NOMO-1 (cell line): ENCODE measurements around the gene PPP1R9A.

Experiments used
- DNase-seq, 2 experiments: peaks; one replicate each; lab custom pipeline; 2025; ENCODE audit not compliant: unreplicated experiment in 2 of 2; lab: John Stamatoyannopoulos, UW

PPP1R9A gene

DNA sequence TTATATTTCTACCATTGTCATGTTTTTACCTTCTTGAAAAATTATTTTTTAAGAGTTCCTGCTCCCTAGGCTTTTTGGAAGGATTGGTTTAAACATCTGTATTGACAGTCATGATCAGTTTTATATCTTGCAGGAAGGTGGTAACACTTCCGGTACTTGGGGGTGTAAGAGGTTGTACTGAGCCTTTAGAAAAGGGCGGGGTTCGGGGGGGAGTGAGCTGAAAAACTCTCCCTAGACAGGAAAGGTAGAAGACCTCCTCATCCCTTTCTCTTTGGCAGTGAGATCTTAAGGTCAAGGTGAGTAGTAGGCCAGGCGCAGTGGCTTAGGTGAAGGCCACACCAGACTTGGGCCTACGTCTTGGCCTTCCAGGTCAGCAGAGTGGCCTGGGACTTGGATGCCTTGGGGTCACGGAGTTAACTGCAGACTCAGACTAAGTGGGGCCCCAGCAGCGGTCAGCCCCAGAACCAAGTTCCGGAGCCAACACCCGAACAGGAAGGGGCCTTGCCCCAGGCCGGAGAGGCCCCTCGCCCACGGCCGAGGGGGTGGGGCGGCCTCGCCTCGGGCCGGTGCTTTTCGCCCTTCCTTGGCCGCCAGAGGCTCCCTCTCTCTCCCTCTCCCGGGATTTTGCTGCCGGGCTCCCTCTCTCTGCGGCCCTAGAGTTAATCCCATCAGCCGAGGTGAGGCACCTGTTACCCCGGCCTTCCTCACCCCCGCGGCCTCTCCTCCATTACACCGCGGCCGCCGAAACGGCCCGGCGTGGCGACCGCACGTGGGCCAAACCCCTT, at the start of gene PPP1R9A:
Gene PPP1R9A, plus strand, starts transcription at position 569 of the 785 bp plus-strand sequence. CDS start 2,520 bp downstream, outside the sequence.
- DNase-seq: no peak

GRCh38 chr7:94871132-94871531, 36.3 kb upstream of the PPP1R9A start:
- no peak for DNase-seq

- no peak for DNase-seq
These were observed 34.2 kb upstream of the PPP1R9A start for GRCh38 chr7:94873239-94873638.

GRCh38 chr7:94874036-94874785, 33.2 kb upstream of the PPP1R9A start:
- no peak for DNase-seq

GRCh38 chr7:94875201-94875600, 32.2 kb upstream of the PPP1R9A start:
- no peak for DNase-seq

GRCh38 chr7:94877731-94878670, 29.4 kb upstream of the PPP1R9A start:
- no peak for DNase-seq

DNA sequence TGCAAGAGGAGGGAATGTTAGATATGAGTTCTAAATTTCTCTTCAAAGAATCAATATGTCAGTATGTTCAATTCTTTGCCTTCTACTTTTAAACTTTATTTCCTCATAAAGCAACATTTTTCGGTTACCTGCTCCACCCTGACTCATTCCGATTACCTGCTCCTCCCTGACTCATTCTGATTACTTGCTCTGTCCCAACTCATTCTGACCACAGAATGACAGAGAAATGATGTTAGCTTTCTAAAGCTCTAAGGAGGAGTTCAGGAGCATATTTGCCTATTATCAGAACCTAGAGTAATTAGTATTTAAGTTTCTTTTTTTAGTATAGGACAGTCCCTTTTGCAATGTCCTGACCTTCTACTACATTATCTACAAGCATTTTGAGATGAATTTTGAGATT, 24.5 kb upstream of the PPP1R9A start:
- no peak for DNase-seq

DNA sequence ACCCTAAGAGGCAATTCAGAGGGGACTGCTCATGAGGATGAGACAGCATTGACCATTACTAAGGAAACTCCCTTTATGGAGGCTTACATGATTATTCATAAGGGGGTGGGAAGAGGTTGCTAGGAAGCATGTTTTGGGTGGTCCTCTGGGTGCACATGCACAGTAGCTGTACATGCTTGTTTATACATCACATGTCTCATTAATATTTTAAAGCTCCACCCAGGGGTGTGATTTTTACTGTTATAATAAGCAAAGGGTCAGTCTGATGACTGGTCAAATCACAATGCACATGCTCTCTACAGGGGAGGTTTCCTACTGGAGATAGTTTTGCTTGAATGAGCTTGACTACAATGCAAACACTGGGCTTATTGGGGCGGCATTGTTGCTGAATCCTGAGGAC, 23.8 kb upstream of the PPP1R9A start:
- no peak for DNase-seq

GRCh38 chr7:94888551-94888950, 18.8 kb upstream of the PPP1R9A start:
- DNase-seq: no peak

DNA sequence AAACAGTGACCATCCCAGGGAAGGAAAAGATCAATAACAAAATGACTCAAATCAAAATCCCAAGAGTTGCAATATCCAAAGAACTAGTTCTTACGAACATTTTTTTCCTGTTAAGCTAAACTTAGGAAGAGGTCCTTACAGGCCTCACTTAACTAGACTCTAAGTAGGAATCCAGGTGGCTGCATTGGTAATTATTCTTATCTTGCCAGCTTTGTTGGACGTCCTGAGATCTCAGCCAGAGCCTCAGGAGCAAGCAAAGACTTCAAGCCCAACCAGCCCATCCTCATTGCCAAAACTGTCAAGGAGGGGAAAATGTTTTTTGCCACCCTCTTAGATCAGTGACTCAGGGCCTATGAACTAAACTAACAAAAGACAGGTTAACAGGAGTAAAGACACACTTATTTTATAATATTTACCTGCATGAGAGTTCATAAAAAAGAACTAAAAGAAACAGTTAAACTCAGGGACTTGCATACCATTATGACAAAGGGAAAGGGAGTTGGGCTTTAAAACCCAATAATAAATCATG, 18.3 kb upstream of the PPP1R9A start:
- no peak for DNase-seq

- no peak for DNase-seq
These were observed 17.2 kb upstream of the PPP1R9A start for GRCh38 chr7:94890216-94890615.

DNA sequence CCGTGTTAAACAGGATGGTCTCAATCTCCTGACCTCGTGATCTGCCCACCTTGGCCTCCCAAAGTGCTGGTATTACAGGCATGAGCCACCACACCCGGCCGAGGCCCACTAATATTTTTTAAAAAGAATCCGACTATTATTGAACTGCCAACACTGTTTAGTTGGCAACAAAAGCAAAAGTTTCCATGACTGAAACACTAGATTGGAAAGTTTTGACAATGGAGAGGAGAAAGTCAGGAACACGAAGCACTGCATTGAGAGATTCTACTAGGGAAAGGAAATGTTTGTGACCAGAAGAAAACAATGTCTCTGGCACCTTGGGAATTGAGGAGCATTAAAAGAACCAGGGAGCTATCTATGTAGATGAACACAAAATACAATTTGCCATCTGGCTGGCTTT, 13.7 kb upstream of the PPP1R9A start:
- no peak for DNase-seq

- DNase-seq: no peak
These were observed 9.9 kb upstream of the PPP1R9A start for GRCh38 chr7:94897541-94897940.

DNA sequence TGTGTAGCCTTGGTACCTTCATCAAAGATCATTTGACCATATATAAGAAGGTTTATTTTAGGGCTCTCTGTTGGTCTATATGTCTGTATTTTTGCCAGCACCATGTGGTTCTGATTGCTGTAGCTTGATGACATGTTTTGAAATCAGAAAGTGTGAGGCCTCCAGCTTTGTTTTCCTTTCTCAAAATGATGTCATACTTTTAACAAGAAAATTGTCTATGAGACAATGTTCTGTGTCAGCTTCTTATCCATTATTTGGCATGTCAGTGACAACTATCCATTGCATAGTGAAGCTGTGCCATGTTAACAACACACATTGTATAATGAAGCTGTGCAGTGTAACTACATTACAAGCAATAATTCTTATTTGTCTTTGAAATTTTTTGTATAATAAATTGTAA, 9.1 kb upstream of the PPP1R9A start:
- no peak for DNase-seq

- no peak for DNase-seq
These were observed 5.4 kb upstream of the PPP1R9A start for GRCh38 chr7:94901981-94902380.

DNA sequence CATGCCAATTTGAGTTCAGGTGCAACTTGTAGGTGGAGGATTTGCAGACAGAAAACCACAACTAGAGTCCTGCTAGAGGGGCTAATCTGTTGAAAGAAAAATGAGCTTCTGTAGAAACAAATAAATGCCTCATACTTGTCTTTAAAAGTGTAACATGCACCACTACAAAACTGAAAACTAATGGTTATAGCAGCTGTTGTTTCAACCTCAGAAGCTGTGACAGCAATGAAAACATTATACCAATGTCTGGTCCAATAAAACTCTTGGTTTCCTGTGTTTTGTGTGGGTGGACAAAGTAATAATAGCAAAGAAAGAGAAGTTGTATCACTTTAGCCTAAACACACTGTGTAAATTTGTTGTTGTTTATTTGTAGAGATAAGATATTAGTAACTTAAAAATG, 3.4 kb upstream of the PPP1R9A start:
- no peak for DNase-seq

GRCh38 chr7:94904982-94905381, 2.4 kb upstream of the PPP1R9A start:
- DNase-seq: no peak

- no peak for DNase-seq
These were observed 1.1 kb upstream of the PPP1R9A start for GRCh38 chr7:94906065-94906851.

DNA sequence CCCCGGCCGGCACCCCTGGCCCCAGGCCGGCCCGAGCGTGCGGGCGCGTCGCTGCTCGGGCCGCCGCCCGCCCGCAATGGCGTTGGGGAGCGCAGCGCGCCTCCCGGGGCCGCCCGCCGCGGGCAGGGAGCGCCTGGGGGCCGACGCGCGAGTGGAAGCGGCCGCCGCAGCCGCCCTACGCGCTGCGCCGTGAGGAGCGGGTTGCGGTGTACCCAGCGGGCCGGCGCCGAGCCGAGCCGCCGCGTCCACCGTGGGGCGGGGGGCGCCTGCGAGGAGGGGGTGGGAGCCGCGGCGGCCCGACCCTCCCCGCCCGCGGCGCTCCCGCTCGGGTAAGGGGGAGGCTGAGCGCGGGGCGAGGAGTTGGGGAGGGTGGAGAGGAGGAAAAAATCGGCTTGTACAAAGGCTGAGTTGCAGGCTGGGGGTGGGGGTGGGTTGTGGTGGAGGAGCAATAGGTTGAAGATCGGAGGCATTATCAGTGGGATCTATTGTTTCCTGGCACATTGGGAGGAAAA, 473 bp downstream of the PPP1R9A start:
- DNase-seq: no peak
